KOPT-K1 (cell line): ENCODE measurements around the gene CRHR1.
"Not testable (repeated sequence)": the region's sequence is repeated elsewhere in the genome, so short reads cannot be mapped to it uniquely, and the experiment has no call there.

ENCODE experiments used
- H3K27ac ChIP-seq: fragments of 200-600 bp; sonication (generic); 2 replicates; pipeline ENCODE4 v1.5.1; 2016; ENCODE audit warnings: antibody characterized with exemption, mild to moderate bottlenecking, low read depth, low read length; ENCODE audit not compliant: poor library complexity, severe bottlenecking
- H3K36me3 ChIP-seq: fragments of 200-600 bp; sonication (generic); 2 replicates; pipeline ENCODE4 v1.5.1; 2017; ENCODE audit warnings: antibody characterized with exemption, mild to moderate bottlenecking, low read length, moderate library complexity; ENCODE audit not compliant: insufficient read depth
- H3K9me3 ChIP-seq: fragments of 200-600 bp; sonication (generic); 2 replicates; pipeline ENCODE4 v1.5.1; 2017; ENCODE audit warnings: antibody characterized with exemption, low read length, mild to moderate bottlenecking; ENCODE audit not compliant: insufficient read depth, poor library complexity, severe bottlenecking

The CRHR1 gene

DNA sequence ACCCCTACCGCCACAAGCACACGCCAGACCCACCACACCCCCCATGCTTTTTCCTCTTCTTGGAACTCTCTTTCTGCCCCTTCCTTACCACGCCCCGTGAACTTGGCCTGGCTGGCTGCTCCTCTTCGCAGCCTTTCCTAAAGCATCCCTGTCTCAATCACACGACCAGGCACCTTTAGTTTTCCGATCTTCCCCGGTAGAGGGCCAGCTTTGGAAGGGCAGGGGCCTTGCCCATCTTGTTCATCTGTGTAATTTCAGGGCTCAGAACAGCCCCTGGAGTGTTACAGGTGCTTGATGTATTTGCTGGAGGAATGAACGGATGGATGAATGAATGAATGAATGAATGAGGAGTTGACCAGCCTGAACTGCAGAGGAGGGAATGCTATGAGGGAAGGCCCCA lies 64.3 kb downstream of the CRHR1 start:
- Histone ChIP-seq H3K9me3 (no peaks in the 10 kb centered on the region), H3K27ac (no peak overlapping the region), H3K36me3 (no peaks in the 10 kb centered on the region)

DNA sequence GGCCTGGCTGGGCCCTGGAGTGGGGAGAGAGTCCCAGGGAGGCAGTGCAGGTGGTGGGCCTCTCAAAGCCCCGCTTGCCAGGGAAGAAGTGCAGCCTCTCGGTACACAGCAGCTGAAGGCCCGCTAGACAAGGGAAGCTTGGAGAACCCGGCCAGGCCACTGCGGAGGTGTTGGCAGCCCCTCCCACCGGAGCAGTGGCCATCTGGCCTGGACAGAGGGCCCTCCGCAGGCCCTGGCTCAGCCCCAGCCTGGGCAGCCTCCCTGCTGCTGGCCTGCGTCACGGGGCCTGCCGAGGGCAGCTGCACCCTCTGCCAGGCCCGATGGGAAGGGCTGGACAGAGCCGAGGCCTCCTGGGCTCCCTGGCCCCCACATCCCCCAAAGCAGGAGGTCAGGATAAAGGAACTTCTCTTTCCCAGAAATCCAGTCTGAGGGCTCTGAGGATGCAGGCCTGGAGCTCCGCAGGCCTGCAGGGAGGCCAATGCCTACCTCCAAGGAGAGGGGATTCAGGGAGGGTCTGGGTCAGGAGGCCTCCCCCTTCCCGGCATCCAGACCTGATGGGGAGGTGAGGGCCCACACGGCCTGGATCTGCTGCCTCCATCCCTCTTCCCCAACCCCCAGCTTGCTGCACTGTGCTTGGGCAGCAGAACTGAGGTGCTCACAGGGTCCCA lies 64.9 kb downstream of the CRHR1 start:
- no peaks in the 10 kb centered on the region for H3K36me3 ChIP-seq
- H3K9me3 ChIP-seq: no peaks in the 10 kb centered on the region
- H3K27ac ChIP-seq: no peak overlapping the region

DNA sequence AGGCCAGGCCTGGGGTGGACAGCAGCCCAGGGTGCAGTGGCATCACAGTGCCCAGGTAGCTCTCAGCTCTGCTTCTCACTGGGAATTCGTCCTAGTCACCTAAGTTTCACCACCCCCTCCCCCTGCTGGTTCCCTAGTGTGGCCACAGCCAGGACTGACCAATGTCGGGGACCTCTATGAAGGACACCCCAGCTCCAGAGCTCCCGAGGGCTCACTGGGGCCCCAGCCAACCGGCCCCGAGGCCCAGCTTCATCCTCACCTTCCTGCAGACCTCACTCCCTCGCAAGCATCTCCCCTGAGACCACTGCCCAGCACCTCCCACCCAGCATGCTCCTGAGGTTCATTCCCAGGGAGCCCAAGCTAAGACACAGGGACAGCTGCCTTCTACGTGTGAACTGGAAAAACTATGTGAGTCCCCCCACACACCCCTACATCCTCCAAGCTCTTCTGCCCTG lies 65.4 kb downstream of the CRHR1 start:
- Histone ChIP-seq H3K27ac (no peak overlapping the region), H3K36me3 (no peaks in the 10 kb centered on the region)

DNA sequence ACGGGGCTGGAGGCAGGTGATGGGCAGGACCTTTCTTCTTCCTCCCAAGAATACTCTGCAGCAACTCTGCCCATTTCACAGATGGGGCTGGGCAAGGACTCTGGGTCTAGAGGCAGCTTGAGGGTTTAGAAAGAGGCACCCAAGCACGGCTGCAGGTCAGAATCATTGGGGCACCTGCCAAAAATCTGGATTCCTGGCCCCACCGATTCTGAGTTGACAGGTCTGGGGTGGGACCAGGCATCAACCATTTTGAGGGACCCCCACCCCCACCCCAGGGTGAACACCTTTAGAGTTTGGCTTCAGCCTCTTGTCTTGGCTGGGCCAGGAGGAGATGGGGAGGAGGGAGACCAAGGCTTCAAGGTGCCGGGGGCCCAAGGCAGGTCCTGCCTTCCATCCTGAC lies 65.9 kb downstream of the CRHR1 start:
- Histone ChIP-seq H3K36me3 (no peaks in the 10 kb centered on the region), H3K27ac (no peak overlapping the region), H3K9me3 (no peaks in the 10 kb centered on the region)

More for the DNA sequence above, 65.4 kb downstream of the CRHR1 start:
- no peaks in the 10 kb centered on the region for H3K9me3 ChIP-seq

DNA sequence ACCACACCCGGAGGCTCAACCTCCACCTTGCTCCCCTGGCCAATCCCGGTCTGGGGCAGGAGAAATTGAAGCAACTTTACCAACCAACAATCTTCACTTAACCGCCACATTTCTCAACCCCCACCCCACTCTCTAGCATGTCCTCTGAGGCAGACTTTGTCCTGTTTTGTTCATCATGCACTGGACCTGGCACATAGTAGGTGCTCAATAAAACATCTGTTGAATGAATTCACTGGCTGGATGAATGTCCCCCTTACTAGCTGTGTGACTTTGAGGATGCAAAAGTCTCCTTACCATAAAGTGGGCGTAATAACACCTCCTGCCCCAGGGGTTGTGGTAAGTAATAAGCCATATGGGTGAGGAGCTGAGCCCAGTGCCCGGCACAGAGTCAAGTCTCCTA lies 66.3 kb downstream of the CRHR1 start:
- Histone ChIP-seq H3K9me3 (no peaks in the 10 kb centered on the region), H3K36me3 (no peaks in the 10 kb centered on the region), H3K27ac (no peak overlapping the region)

DNA sequence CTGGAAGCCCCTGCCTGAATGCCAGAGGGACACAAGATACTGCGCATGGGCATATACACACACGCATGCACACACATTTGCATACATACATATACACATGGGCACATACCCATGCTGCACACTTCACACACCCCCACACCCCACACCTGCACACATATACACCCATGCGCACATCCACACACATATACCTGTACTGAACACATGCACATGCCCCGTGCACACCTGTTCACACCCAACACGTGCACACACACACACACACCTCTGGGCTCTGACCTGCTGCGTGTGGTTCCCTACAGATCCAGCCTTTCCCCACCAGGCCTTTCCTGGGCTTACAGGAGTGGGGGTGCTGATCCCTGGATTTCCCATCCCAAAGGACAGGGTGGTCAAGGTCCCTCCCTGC lies 66.9 kb downstream of the CRHR1 start:
- H3K9me3 ChIP-seq: no peaks in the 10 kb centered on the region
- H3K27ac ChIP-seq: no peak overlapping the region
- no peaks in the 10 kb centered on the region for H3K36me3 ChIP-seq

DNA sequence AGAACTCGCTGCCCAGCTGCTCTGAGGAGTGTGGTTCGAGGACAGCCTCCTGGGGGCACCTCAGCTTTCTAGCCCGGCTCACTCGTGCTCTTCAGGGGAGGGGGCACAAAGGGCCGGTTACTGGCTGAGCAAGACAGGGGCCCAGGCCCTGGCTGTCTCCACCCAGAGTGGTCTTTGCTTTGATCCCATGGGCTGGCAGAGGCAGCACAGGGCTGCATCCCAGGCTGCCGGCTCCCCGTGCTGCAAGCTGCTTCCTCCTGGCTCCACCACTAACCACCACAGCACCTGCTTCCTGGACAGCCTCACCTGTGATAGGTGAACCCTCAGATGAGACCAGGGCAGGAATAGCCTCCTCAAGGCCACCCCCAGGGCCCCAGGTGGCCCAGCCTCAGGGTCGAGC lies 67.3 kb downstream of the CRHR1 start:
- no peaks in the 10 kb centered on the region for H3K36me3 ChIP-seq
- H3K27ac ChIP-seq: no peak overlapping the region
- H3K9me3 ChIP-seq: no peaks in the 10 kb centered on the region

DNA sequence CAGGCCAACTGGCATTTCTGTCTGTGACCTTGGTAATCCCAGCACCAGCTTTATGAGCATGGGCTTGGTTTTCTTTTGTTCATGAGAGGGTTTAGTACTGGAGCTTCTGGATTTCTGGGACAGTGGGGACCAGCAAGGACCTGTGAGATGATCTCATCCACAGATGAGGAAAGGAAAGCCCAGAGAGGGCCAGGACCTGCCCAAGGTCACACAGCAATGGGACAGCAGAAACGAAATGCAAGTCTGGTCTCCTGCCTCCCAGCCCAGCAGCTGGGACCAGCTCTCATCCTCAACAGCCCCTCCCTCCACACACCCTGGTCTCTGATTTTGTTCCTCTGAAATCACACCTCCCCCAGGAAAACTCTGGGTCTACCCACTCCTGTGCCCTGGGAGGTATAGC lies 67.8 kb downstream of the CRHR1 start:
- H3K36me3 ChIP-seq: no peaks in the 10 kb centered on the region
- no peaks in the 10 kb centered on the region for H3K9me3 ChIP-seq
- no peak overlapping the region for H3K27ac ChIP-seq

DNA sequence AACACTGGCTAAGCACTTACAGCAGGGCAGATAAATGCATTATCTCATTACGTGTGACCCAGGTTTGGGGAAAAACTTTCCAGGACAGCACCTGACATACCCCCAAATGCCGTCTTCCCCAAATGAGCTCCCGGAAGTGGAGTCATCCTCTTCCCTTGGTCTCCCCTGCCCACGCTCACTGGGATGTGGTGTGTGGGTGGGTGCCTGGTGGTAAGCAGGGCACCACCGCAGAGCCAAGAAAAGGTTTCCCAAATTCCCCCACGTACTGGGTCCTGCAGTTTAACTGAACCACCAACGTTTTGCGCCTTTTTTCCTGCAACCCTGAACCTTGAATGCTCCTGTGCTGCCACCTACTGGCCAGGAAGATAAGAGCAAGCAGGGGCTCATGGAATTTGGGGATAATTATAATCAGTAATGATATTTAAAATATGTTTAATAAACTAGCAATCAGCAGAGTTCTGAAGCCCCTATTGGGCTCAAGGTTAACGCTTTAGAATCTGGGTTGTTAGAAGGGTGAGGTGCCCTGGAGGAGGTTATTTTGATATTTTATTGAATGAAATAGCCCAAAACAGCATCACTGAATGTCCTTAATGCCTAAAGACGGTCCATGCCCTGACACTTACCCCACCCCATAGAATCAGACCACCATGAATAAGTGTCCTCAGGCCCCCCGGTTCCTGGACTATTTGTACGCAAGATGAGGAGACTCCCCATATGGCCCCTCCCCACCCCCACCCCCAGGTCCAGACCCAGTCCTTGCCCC lies 68.6 kb downstream of the CRHR1 start:
- H3K36me3 ChIP-seq: no peaks in the 10 kb centered on the region
- no peak overlapping the region for H3K27ac ChIP-seq
- H3K9me3 ChIP-seq: no peaks in the 10 kb centered on the region

DNA sequence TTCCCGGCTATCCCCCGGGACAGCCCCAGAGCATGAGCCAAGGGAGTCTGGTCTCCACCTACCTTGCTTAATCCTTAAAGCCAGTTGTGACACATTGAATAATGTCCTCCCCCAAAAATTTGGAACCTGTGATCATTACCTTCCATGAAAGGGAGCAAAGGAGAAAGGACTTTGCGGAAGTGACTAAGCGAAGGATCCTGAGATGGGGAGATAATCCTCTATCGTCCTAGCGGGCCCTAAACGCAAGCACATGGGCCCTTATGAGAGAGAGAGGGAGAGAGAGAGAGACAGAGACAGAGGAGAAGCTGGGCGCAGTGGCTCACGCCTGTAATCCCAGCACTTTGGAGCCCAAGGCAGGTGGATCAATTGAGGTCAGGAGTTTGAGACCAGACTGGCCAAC lies 70.1 kb downstream of the CRHR1 start:
- Histone ChIP-seq H3K9me3 (no peaks in the 10 kb centered on the region), H3K36me3 (no peaks in the 10 kb centered on the region), H3K27ac (no peak overlapping the region)

DNA sequence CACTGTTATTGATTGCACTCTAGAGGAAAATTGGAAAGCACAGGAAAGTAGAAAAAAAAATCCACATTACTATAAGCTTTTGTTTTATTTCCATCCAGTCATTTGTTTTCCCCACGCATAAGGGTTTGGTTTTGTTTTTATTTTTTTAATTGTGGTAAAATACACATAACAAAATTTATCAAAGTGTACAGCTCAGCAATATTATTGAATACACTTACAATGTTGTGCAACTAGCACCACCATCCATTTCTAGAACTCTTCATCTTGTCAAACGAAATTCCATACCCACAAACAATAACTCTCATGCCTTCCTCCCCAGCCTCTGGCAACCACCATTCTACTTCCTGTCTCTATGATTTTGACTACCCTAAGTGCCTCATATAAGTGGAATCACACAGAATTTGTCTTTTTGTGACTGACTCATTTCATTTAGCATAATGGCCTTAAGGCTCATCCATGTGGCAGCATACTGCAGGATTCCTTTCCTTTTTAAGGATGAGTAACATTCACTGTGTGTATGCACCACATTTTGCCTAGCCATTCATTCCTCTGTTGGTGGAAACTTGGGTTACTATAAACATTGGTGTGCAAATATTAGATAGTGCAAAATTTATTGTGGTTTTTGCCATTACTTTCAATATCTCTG lies 71.7 kb downstream of the CRHR1 start:
- Histone ChIP-seq H3K27ac (no peak overlapping the region), H3K9me3 (no peaks in the 10 kb centered on the region), H3K36me3 (no peaks in the 10 kb centered on the region)

DNA sequence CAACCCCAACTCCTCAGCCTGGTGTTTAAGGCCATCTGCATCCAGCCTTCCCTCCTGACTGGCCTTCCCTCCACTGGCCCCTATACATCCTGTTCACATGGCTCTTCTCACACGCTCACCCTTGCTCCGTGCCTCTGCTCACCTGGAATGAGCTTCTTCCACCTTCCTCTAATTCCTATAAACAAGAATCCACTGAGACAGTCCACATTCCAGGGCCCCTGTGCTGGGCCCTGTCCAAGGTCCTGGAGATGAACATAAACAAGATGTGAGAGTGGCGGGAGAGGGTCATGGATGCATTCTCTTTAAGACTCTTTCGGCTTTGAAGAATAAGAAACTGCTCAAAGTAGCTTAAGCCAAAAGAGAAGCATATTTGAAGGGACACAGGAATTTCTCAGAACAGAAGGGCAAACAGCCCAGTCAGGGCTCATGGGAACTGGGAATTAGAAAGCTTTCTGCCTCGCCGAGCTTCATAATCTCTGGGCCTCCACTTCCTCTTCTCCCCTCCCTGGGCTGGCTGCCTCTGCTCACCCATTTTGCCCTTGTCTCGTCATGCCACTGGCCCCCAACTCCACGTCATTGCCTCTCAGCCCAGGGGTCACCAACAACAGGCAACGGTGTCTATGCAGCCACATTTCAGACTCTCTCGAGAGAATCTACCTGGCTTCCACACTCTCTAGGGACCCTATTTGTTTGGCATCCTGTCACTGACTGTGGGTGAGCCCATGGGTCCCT lies 74.0 kb downstream of the CRHR1 start:
- H3K9me3 ChIP-seq: peaks cover 7% of the 10 kb centered on the region

DNA sequence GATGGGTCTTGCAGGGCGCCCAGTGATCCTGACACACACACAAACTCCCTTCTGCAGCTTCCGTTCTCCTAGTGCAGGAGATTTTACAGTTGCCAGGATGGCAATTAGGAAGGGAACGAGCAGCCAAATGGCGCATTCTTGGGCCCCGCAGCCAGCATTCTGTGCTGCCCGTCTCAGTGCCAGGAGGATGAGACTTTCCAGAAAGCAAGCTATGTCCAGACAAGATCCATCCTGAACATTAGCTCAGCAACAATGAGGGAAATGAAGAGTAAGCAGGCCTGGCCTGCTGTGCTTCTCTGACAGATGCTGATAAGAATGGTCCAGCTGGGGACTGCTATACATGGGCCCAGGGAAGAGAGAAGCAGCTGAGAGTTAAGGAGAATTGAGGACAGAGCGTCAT lies 77.0 kb downstream of the CRHR1 start:
- no peak overlapping the region for H3K27ac ChIP-seq
- peaks cover 7% of the 10 kb centered on the region for H3K9me3 ChIP-seq
- no peaks in the 10 kb centered on the region for H3K36me3 ChIP-seq

More for the DNA sequence above, 74.0 kb downstream of the CRHR1 start:
- H3K27ac ChIP-seq: no peak overlapping the region
- H3K36me3 ChIP-seq: no peaks in the 10 kb centered on the region

DNA sequence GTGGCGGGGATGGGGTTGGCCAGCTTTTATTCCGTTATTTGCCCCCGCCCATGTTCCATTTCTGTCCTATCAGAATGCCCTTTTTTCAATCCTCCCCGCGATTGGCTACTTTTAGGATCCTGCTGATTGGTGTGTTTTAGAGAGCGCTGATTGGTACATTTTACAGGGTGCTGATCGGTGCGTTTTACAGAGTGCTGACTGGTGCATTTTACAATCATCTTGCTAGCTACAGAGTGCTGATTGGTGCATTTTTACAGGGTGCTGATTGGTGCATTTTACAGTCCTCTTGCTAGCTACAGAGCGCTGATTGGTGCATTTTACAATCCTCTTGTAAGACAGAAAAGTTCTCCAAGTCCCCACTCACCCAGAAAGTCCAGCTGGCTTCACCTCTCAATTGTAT lies 78.0 kb downstream of the CRHR1 start:
- H3K36me3 ChIP-seq, H3K27ac ChIP-seq, H3K9me3 ChIP-seq: not testable (repeated sequence)
